Femur (tissue), 1 donor: ENCODE results near the gene ZNF221.
"Not testable (repeated sequence)": the region's sequence is repeated elsewhere in the genome, so short reads cannot be mapped to it uniquely, and the experiment has no call there.

Experiments
- DNase-seq: peaks from one replicate; pipeline ENCODE4 v3.0.0-alpha.2; 2017

Gene ZNF221

GRCh38 chr19:43950834-43951645 lies at the start of gene ZNF221:
TSS of gene ZNF221 (plus strand) at chr19:43951228. CDS start at chr19:43962727, 11,499 bp downstream.
- DNase-seq, result peak; percentile 94

DNA sequence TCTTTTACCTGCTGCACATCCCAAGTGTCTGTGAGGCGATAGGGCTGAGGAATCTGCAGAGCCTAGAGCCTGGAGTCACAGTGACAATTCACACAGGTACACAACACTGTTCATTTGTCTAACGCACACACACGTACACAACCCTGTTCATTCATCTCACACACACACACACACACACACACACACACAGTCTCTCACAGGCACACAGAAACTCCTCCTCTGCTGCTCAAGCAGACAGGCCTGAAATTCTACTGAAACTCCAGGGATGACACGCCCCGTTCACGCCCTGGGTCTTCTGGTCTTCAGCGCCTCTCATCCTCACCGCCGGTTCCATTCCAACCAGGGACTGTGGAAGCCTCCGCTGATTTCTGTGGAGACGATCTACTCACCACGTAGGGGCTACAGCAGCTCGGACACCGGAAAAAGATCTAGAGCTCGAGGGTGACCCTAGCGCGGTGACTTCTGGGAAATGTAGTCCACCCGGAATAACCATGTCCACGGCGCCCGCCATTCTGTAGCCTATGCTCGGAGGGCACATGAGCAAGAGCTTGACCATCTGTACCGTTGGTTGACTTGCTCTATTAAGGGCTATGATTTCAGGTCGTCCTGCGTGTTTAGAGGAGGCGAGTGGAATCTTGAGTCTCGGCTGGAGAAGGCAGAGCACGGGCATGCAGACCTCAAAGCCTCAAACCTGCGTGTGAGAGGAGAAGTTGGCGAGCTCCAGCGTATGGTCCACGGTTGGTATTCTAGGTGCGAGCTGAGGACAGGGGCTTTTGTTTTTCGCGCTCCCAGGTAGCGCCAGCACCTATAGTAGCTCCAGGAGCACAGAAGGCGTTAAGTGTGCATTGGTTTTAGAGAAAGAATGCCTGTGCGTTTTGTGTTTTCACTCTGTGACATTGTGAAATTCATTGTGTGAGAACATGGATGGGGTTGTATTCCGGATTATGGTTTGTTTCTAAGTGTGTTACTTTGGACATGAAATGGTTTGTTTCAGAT lies 49.3 kb upstream of the ZNF221 start:
- DNase-seq, result peak; percentile 84

DNA sequence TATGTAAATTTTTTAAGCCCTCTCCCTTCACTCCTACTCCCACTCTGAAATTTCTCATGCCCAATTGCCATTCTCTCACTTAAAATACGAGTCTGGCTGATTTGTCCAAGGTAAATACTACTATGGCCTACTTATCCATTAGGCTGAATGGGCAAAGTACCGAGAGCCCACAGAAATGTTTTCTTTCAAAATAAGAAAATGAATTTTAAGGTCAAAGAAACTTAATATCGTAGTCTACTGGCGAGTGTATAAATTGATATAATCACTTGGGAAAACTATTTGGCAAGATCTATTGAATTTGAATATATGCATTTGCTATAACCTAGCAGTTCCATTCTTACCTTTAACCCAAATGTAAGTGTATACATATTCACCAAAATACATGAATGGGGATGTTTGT lies 48.6 kb upstream of the ZNF221 start:
- DNase-seq, result no peak

DNA sequence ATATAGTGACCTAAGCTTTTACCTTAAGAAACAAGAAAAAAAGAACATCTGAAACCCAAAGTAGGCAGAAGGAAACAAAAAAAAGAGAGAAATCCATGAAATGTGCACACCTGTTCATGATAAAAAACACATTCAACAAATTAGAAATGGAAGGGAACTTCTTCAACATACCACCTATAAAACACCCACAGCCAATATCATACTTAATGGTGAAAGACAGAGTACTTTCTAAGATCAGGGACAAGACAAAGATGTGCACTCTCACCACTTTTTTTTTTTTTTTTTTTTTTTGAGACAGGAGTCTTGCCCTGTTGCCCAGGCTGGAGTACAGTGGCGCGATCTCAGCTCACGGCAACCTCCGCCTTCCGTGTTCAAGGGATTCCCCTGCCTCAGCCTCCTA lies 45.1 kb upstream of the ZNF221 start:
- DNase-seq, result no peak

DNA sequence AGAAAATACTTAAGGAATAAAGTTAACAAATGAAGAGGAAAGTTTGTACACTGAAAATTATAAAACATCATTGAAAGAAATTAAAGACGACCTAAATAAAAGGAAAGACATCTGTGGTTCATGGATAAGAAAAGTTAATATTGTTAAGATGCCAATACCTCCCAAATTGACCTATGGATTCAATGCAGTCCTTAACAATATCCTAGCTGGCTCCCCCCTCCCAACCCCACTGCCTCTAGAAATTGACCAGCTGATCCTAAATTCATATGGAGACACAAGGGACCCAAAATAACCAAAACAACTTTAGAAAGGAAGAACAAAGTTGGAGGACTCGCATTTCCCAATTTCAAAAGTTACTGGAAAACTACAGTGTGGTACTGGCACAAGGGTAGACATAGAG lies 44.3 kb upstream of the ZNF221 start:
- no peak for DNase-seq

DNA sequence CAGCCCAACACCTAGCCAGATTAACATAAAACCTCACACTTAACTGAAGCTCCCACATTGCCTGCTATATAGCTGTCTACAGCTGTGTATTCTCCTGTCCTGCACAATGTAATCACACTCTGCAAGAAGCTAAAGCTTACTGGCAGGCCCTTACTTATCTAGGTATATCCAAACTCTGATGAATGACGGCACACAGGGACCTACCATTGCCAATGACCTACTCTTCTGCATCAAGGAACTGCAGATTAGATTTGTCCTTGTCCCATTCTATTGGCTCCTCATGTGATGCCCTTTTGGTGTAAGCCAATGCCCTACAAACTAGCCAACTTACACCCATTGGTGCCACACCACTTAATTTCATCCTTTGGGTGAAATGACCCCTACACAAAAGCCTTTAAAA lies 42.4 kb upstream of the ZNF221 start:
- DNase-seq, result no peak

DNA sequence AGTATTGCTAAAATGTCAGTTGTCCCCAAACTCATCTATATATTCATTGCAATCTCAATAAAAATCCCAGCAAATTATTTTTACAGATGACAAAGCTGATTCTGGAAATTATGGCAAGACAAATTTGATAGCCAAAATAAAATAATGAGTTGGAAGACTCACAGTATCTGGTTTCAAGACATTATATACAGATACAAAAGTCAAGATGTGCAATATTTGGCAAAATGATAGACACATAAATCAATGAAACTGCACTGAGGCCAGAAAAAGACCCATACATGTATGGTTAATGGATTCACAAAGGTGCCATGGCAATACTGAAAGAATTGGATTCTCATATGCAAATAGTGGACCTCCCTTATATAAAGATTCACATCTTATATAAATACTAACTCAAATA lies 40.1 kb upstream of the ZNF221 start:
- no peak for DNase-seq

DNA sequence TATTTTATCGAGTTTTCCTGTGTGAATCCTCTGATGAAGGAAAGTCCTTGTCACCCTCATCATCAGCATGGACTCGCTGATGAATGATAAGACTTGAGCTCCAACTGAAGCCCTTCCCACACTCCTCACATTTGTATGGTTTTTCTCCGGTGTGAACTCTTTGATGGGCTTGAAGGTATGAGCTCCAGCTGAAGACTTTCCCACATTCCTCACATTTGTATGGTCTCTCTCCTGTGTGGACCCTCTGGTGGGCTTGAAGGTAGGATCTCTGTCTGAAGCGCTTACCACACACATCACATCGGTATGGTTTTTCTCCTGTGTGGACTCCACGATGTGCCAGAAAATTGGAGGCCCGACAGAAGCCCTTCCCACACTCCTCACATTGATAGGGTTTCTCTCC lies 37.6 kb upstream of the ZNF221 start:
- DNase-seq, result no peak

DNA sequence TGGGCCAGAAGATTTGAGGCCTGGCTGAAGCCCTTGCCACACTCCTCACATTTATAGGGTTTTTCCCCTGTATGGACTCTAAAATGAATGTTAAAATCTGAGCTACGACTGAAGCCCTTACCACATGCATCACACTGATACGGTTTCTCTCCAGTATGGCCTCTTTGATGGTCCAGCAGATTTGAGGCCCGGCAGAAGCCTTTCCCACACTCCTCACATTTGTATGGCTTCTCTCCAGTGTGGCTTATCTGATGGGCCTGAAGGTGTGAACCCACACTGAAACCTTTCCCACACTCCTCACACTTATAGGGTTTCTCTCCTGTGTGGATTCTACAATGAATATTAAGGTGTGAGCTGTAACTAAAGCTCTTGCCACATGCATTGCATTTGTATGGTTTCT lies 37.0 kb upstream of the ZNF221 start:
- no peak for DNase-seq

DNA sequence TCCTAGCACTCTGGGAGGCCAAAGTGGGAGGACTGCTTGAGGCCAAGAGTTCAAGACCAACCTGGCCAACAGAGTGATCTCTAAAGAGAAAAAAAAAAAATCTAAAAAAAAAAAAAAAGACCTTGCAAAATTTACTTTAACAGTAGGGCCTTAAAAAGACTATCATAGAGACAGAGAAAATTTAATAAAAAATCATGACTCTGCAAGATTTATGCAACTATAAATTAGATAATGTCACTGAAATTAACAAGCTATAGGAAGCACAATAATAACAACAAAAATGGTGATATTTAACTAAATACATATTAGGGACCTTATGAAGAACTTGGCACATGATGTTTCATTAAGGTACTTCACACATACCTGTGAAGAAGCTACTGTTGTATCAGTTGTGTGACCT lies 27.2 kb upstream of the ZNF221 start:
- DNase-seq, result no peak

DNA sequence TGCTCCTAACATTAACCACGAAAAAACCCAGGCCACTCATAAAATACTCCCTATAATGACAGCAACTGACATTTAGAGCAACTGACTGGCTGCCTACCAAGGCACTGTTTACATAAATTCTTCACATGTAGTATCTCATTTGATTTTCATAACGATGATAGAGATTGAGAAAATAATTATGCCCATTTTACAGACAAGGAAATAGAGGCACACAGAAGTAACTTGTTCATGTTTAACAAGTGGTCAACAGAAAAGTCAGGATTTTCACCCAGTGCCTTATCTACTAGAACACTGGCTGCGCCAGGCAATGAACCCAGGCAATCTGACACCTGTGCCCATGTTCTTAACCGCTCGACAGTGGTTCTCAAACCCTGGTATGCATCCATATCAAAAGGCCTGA lies 22.2 kb upstream of the ZNF221 start:
- DNase-seq, result no peak

DNA sequence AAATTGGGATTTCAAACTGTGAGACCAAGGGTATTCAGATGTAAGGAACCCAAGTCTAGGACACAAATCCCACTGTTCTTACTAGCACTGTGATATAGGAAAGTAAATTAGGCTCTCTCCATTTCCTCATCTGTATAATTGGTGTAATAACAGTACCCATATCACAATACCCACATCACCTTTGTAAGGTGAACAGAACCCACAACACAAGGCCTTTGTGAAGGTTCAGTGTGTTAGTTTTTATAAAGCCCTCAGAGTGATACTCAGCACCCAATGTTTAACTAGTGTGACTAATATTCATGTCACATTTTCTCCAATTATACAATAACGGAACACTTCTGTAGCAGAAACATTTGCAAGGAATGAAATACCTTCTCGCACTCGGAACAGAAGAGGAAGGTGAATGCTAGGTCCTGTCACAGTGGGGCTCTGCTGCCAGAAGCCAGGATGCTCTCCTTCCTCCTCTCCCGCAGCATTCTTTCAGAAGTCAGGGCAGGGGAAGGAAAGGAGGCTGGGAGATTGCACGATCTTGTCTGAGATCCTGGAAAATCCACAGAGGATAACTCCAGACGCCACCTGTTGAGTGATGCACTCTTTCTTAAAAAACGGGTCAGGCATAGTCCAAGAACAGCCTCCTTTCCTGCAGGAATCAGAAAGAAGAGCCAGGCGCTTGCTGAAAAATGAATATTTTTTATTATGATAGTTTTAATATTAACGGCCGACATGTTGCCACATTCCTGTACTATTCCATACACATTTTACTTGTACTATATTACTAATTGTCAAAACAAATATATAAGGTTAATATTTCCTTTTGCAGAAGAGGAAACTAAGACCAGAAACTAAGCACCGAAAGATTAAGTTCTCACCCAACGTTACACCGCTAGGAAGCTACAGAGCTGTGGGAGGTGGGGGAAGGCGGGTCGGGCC lies 16.7 kb upstream of the ZNF221 start:
- DNase-seq, result no peak

DNA sequence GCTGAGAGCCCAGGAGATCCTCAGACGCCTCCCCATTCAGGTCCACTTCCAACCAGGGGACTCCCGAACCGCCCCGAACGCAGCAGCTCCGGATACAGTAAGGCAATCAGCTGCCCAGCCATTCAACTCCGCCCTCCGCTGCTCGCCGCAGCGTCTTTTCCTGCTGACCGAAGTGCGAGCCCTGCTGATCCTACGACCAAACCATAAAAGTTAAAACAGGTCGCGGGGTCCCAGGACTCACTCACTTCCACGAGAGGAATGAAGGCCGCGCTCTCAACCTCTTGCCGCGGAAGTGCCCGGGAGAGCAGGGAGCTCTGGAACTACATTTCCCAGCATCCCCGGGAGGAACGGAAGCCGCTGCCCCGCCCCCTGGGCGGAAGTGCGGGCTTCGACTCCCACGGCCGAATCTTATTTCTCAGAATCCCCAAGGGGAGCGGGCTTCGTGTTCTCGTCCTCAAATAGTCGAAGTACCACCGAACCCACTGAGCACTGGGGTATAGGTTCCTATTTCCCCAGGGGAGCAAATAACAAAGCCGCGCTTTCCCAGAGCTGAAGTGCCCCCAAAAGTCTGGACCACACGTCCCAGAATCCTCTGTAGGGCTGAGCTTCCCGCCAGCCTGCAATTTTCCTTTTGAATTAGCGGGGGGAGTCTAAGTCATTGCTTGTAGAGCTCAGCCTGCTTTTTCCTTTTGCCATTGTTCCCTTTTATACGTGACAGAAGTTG lies 15.9 kb upstream of the ZNF221 start, which contains the start of gene ZNF45:
Gene ZNF45, minus strand, starts transcription at position 298 of the 724 bp plus-strand sequence. CDS start 13,097 bp downstream, outside the sequence.
- DNase-seq, result peak; percentile 95

GRCh38 chr19:43936188-43936587 lies 14.8 kb upstream of the ZNF221 start:
- DNase-seq, result no peak

DNA sequence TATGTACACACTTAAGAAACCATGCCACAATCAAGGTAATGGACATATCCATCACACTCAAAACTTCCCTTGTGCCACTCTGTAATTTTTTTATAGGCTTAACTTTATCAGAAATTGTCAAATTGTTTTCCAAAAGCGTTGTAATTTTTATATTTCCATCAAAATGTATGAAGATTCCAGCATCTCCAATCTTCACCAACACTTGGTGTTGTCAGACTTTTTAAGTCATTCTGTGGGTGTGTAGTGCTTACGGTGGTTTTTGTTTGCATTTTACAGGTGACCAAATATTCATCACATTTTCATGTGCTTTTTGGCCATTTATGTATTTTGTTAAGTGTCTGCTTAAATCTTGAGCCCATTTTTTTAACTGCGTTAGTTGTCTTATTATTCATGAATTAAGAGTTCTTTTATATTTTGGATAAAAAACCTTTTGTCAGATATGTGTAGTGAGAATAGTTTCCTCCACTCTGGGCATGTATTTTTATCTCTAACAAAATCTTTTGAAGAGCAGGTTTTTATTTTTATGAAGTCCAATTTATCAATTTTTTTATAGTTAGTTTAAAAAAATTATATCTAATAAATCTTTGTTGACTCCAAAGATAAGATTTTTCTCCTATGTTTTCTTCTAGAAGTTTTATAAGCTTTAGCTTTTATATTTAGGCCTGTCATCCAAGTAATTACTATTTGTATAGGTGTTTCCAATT lies 11.3 kb upstream of the ZNF221 start:
- DNase-seq, result no peak

DNA sequence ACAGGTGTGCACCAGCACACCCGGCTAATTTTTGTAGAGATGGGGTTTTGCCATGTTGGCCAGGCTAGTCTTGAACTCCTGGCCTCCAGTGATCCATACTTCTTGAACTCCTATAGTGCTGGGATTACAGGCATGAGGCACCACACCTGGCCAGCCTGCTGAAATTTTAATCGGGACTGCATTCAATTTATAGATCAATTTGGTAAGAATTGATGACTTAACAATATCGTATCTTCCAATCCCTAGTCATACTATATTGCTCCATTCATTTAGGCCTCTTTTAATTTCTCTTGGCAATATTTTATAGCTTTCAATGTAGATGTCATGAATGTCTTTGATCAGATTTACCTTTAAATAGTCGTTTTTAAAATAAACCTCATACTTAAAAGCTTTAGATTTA lies 10.3 kb upstream of the ZNF221 start:
- no peak for DNase-seq

DNA sequence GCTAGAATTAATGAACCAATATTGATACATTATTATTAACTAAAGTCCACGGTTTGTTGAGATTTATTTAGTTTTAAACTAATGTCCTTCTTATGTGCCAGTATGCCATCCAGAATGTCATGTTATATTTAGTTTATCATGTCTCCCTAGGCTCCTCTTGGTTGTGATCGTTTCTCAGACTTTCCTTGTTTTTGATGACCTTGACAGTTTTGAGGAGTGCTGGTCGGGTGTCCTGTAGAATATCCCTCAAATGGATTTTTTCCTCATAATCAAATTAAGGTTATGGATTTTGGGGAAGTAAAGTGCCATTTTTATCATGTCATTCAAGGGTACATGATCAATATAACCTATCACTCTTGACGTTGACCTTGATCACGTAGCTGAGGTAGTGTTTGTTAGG lies 9.8 kb upstream of the ZNF221 start:
- DNase-seq, result no peak

- not testable (repeated sequence) for DNase-seq
Observed at GRCh38 chr19:43947412-43947811, 3.6 kb upstream of the ZNF221 start.

DNA sequence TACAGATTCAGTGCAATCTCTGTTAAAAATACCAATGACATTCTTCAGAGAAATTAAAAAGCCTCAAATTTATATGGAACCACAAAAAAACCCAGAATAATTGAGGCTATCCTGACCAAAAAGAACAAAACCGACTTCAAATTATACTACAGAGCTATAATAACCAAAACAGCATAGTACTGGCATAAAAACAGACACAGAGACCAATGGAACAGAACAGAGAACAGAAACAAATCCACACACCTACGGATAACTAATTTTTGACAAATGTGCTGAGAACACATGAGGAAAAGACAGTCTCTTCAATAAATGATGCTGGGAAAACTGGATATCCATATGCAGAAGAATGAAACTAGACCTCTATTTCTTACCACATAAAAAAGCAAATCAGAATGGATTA lies 1.2 kb upstream of the ZNF221 start:
- not testable (repeated sequence) for DNase-seq

DNA sequence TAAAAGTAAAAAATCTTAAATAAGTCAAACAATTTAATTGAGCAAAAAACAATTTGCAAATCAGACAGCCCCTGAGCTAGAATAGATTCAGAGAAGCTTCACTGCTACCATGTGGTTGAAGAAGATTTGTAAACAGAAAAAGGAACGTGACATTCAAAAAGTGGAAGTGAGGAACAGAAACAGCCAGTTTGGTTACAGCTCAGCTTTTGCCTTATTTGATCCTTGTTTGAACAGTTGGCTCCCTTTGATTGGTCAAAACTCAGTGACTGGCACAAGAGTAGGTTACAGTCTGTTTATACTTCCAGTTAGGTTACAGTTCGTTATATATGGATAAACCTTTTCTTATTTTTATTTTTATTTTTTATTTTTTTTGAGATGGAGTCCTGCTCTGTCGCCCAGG lies 5.8 kb downstream of the ZNF221 start:
- no peak for DNase-seq

GRCh38 chr19:43957891-43958290 lies 6.9 kb downstream of the ZNF221 start:
- DNase-seq, result no peak
